GM21528 (cell line): ENCODE measurements around the gene CRAMP1.
"Not testable (repeated sequence)": the region's sequence is repeated elsewhere in the genome, so short reads cannot be mapped to it uniquely, and the experiment has no call there.

Experiments used
- ATAC-seq: cut with Tn5 transposase; IDR thresholded peaks from one replicate; pipeline ENCODE4 v1.9.1; 2021; ENCODE audit warnings: mild to moderate bottlenecking, moderate library complexity; ENCODE audit not compliant: unreplicated experiment, low FRiP score

The CRAMP1 gene

GRCh38 chr16:1612320-1613111 lies at the start of gene CRAMP1:
TSS of gene CRAMP1 (plus strand) at chr16:1612360. CDS start at chr16:1614640, 2,280 bp downstream.
- ATAC-seq: peak; percentile 53

- ATAC-seq: no peak
Observed at GRCh38 chr16:1563786-1564185, 48.4 kb upstream of the CRAMP1 start.

GRCh38 chr16:1564325-1564724 lies 47.8 kb upstream of the CRAMP1 start:
- ATAC-seq: no peak

GRCh38 chr16:1565083-1565805 lies 46.9 kb upstream of the CRAMP1 start:
- no peak for ATAC-seq

GRCh38 chr16:1567988-1568387 lies 44.2 kb upstream of the CRAMP1 start:
- no peak for ATAC-seq

- ATAC-seq: no peak
Observed at GRCh38 chr16:1571012-1571671, 41.0 kb upstream of the CRAMP1 start.

- no peak for ATAC-seq
Observed at GRCh38 chr16:1572673-1573072, 39.5 kb upstream of the CRAMP1 start.

- ATAC-seq: no peak
Observed at GRCh38 chr16:1573301-1573700, 38.9 kb upstream of the CRAMP1 start.

- no peak for ATAC-seq
Observed at GRCh38 chr16:1575578-1575977, 36.6 kb upstream of the CRAMP1 start.

GRCh38 chr16:1579214-1579613 lies 32.9 kb upstream of the CRAMP1 start:
- ATAC-seq: no peak

- no peak for ATAC-seq
Observed at GRCh38 chr16:1580256-1580655, 31.9 kb upstream of the CRAMP1 start.

- ATAC-seq: no peak
Observed at GRCh38 chr16:1580956-1581355, 31.2 kb upstream of the CRAMP1 start.

- ATAC-seq: no peak
Observed at GRCh38 chr16:1581804-1582203, 30.4 kb upstream of the CRAMP1 start.

- no peak for ATAC-seq
Observed at GRCh38 chr16:1583180-1583579, 29.0 kb upstream of the CRAMP1 start.

GRCh38 chr16:1584926-1585484 lies 27.2 kb upstream of the CRAMP1 start:
- no peak for ATAC-seq

GRCh38 chr16:1590366-1590765 lies 21.8 kb upstream of the CRAMP1 start:
- no peak for ATAC-seq

GRCh38 chr16:1590930-1591705 lies 21.0 kb upstream of the CRAMP1 start:
- no peak for ATAC-seq

GRCh38 chr16:1592446-1592845 lies 19.7 kb upstream of the CRAMP1 start:
- no peak for ATAC-seq

- ATAC-seq: not testable (repeated sequence)
Observed at GRCh38 chr16:1595511-1595910, 16.6 kb upstream of the CRAMP1 start.

GRCh38 chr16:1596516-1596915 lies 15.6 kb upstream of the CRAMP1 start:
- no peak for ATAC-seq
